WI38 (cell line): ENCODE data around the gene KLHL3.
"Not testable (repeated sequence)": the region's sequence is repeated elsewhere in the genome, so short reads cannot be mapped to it uniquely, and the experiment has no call there.

ENCODE experiments used
- H3K4me3 ChIP-seq: 2 replicates; pipeline ENCODE4 v1.5.1; 2011; ENCODE audit warnings: low read depth, mild to moderate bottlenecking, control low read depth, low read length
- CTCF ChIP-seq: IDR thresholded peaks from 2 replicates; pipeline ENCODE4 v1.5.1; 2012; ENCODE audit warnings: low read depth, mild to moderate bottlenecking, control low read depth, low read length

The KLHL3 gene

GRCh38 chr5:137735555-137736284 lies at the start of gene KLHL3:
Gene KLHL3, minus strand, starts transcription at chr5:137736089. Its CDS starts 443 bp downstream, at chr5:137735646.
- peak within 1 kb of the TSS; percentile 59 for H3K4me3 ChIP-seq
- 0 out of 2 replicates have a peak, but pooled peaks have one; percentile 6 for TF ChIP-seq CTCF

GRCh38 chr5:137782984-137783536 lies 47.2 kb upstream of the KLHL3 start:
- TF ChIP-seq CTCF, result no peak

GRCh38 chr5:137782055-137782454 lies 46.2 kb upstream of the KLHL3 start:
- no peak overlapping the region for H3K4me3 ChIP-seq

More at GRCh38 chr5:137782984-137783536, 47.2 kb upstream of the KLHL3 start:
- no peak overlapping the region for H3K4me3 ChIP-seq

GRCh38 chr5:137778772-137779564 lies 43.1 kb upstream of the KLHL3 start:
- TF ChIP-seq CTCF, result peak; percentile 48; the same call in 1 of the 2 replicates
- H3K4me3 ChIP-seq, result no peak overlapping the region

More at GRCh38 chr5:137782055-137782454, 46.2 kb upstream of the KLHL3 start:
- TF ChIP-seq CTCF, result no peak

- not testable (repeated sequence) for H3K4me3 ChIP-seq
Observed at GRCh38 chr5:137767937-137768336, 32.0 kb upstream of the KLHL3 start.

GRCh38 chr5:137761566-137761965 lies 25.7 kb upstream of the KLHL3 start:
- TF ChIP-seq CTCF, result no peak
- no peak overlapping the region for H3K4me3 ChIP-seq

- no peak overlapping the region for H3K4me3 ChIP-seq
- TF ChIP-seq CTCF, result no peak
Observed at GRCh38 chr5:137760719-137761516, 25.0 kb upstream of the KLHL3 start.
